Mesodermal cell (in vitro differentiated cells): Measurements from ENCODE around the gene GZMB.
"Not testable (repeated sequence)": the region's sequence is repeated elsewhere in the genome, so short reads cannot be mapped to it uniquely, and the experiment has no call there.

Source experiments
- H3K27ac ChIP-seq: 2 replicates; pipeline ENCODE4 v1.7.0; 2013; ENCODE audit warnings: mild to moderate bottlenecking, low read depth, low read length, moderate library complexity; ENCODE audit not compliant: severe bottlenecking
- H3K36me3 ChIP-seq: 2 replicates; pipeline ENCODE4 v1.7.1; 2013; ENCODE audit warnings: mild to moderate bottlenecking, low read length, moderate library complexity; ENCODE audit not compliant: control insufficient read depth, insufficient read depth
- H3K4me1 ChIP-seq: one replicate; pipeline ENCODE4 v1.7.1; 2013; ENCODE audit warnings: mild to moderate bottlenecking, low read length; ENCODE audit not compliant: insufficient read depth, control insufficient read depth, poor library complexity, severe bottlenecking
- H3K4me3 ChIP-seq: 2 replicates; pipeline ENCODE4 v1.7.0; 2013; ENCODE audit warnings: low read length, control low read depth, mild to moderate bottlenecking; ENCODE audit not compliant: insufficient read depth, poor library complexity, severe bottlenecking; ENCODE audit errors: extremely low read depth
- H3K9me3 ChIP-seq: 2 replicates; pipeline ENCODE4 v1.7.1; 2013; ENCODE audit warnings: mild to moderate bottlenecking, low read length, moderate library complexity; ENCODE audit not compliant: control insufficient read depth
- WGBS, 2 experiments: methylation state at CpG; one replicate each; pipeline ENCODE4 v1.1.5; 2013; ENCODE audit warnings: missing lambda C conversion rate in 2 of 2; ENCODE audit not compliant: insufficient coverage in 2 of 2; 5-methylcytosine and 5-hydroxymethylcytosine counted together

GZMB gene

DNA sequence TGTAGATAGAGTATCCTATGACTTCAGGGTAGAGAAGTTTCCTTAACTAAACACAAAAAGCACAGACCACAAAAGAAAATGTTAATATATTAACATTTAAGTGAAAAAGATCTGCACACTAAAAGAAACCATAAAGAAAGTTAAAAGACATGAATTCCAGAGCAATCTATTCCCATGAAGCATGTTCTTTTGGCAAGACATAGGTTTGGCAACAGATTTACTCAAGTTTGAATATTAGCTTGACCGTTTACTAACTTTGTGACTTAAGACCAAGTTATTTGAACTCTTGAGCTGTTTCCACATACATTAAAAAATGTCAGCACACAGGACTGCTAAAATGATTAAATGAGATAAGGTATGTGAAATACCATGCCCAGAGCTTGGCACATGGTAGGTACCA, 35.7 kb upstream of the GZMB start:
- Histone ChIP-seq H3K4me3 (no peak overlapping the region), H3K4me1 (no peaks in the 10 kb centered on the region), H3K36me3 (no peaks in the 10 kb centered on the region), H3K9me3 (no peaks in the 10 kb centered on the region), H3K27ac (no peak overlapping the region)
- WGBS, 2 experiments = 83 to 86% methylated on average over 1 of the region's 1 CpG

GRCh38 chr14:24665440-24665991, 31.5 kb upstream of the GZMB start:
- no peaks in the 10 kb centered on the region for H3K9me3 ChIP-seq
- no peak overlapping the region for H3K27ac ChIP-seq
- no peaks in the 10 kb centered on the region for H3K36me3 ChIP-seq
- H3K4me1 ChIP-seq = no peaks in the 10 kb centered on the region
- WGBS, 2 experiments = 77 to 93% methylated on average over 2 to 3 of the region's 4 CpGs
- no peak overlapping the region for H3K4me3 ChIP-seq

DNA sequence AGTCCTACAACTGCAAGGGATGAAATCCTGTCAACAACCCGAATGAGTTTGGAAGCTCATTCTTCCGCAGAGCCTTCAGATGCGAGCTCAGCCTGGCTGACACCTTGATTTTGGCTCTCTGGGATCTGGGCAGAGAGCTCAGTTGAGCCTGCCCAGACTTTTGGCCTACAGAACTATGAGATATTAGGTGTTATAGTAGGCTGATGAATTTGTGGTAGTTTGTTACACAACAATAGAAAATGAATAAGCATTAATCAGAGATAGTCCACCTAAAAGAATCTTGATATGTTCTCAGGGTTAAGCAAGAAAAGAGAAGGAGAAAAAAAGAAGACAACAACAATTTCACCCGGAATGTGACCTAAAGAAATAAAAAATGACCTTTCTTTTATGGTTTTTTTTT, 30.4 kb upstream of the GZMB start:
- Histone ChIP-seq H3K4me3 (no peak overlapping the region), H3K36me3 (no peaks in the 10 kb centered on the region), H3K9me3 (no peaks in the 10 kb centered on the region), H3K27ac (no peak overlapping the region), H3K4me1 (no peaks in the 10 kb centered on the region)
- 88 to 100% methylated on average over 3 of the region's 4 CpGs for WGBS, 2 experiments

- WGBS, 2 experiments = 80 to 90% methylated on average over 2 of the region's 5 CpGs
- Histone ChIP-seq H3K9me3 (no peaks in the 10 kb centered on the region), H3K36me3 (no peaks in the 10 kb centered on the region), H3K27ac (no peak overlapping the region), H3K4me3 (no peak overlapping the region), H3K4me1 (no peaks in the 10 kb centered on the region)
Measured at GRCh38 chr14:24662753-24663152, 28.8 kb upstream of the GZMB start.

DNA sequence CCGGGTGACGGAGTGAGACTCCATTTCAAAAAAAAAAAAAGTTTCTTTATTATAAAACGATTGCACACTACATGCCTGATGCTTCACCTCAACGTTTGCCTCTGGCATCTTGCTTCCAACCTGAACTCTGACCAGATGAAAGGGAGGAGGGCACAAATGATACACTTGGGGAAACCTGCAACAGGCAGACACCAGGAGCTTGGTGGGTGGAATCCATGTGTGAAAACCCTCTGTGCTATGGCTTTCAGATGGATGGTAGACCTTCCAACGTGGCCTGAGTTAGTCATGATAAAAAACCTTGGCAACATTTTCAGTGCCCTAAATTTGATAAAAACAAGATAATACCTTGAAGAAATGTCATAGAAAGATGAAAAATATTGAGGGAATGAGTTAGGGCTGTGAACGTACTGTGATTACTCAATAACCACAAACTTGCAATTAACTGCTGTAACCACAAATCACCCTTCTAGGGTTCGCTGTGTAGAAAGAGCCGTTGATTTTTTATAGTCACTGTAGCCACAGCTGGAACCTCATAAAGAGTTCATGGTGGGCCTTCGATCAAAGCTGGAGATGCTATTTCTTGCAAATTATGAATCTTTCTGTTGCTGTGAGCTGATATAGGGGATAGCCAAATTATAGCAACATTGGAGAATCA, 26.1 kb upstream of the GZMB start:
- Histone ChIP-seq H3K36me3 (no peaks in the 10 kb centered on the region), H3K9me3 (no peaks in the 10 kb centered on the region), H3K4me3 (no peak overlapping the region), H3K4me1 (no peaks in the 10 kb centered on the region), H3K27ac (no peak overlapping the region)
- WGBS, 2 experiments = 88 to 94% methylated on average over 3 to 5 of the region's 9 CpGs

- H3K36me3 ChIP-seq, H3K27ac ChIP-seq, H3K4me1 ChIP-seq, H3K4me3 ChIP-seq, H3K9me3 ChIP-seq: not testable (repeated sequence)
- no CpG with 5 or more reads among the region's 1 CpG for WGBS, 2 experiments
Measured at GRCh38 chr14:24648361-24648760, 14.4 kb upstream of the GZMB start.

DNA sequence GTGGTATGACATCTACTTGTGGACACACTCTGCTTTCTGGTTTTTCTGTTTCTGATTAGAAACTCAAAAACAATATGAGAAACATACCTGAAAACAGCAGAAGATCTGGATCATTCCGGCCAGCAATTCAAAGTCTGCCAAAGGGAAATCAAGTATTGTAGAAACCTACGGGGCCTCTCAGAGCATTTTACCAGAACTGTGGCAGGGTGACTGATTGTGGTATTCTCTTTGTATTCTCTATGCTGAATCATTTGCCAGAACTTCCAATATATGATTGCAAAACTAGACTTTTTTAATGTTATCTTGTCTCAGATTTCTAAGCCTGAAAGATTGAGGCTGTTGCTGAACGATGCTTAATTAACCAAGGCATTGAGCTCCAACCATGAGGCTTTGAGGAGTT, 5.9 kb upstream of the GZMB start:
- Histone ChIP-seq H3K27ac (no peak overlapping the region), H3K4me3 (no peak overlapping the region), H3K9me3 (no peaks in the 10 kb centered on the region), H3K4me1 (no peaks in the 10 kb centered on the region), H3K36me3 (no peaks in the 10 kb centered on the region)
- WGBS, 2 experiments = 100% methylated on average over 1 to 3 of the region's 3 CpGs

- H3K4me1 ChIP-seq = no peaks in the 10 kb centered on the region
Measured at GRCh38 chr14:24639270-24639669, 5.3 kb upstream of the GZMB start.

GRCh38 chr14:24633353-24633752, 637 bp downstream of the GZMB start:
- 93 to 100% methylated on average over 1 of the region's 1 CpG for WGBS, 2 experiments
- Histone ChIP-seq H3K27ac (no peak overlapping the region), H3K9me3 (no peaks in the 10 kb centered on the region), H3K4me3 (no peak overlapping the region), H3K36me3 (no peaks in the 10 kb centered on the region), H3K4me1 (no peaks in the 10 kb centered on the region)

More at GRCh38 chr14:24639270-24639669, 5.3 kb upstream of the GZMB start:
- H3K4me3 ChIP-seq = no peak overlapping the region
- 100% methylated on average over 1 of the region's 3 CpGs for WGBS, 2 experiments
- no peaks in the 10 kb centered on the region for H3K9me3 ChIP-seq
- H3K36me3 ChIP-seq = no peaks in the 10 kb centered on the region
- H3K27ac ChIP-seq = no peak overlapping the region

DNA sequence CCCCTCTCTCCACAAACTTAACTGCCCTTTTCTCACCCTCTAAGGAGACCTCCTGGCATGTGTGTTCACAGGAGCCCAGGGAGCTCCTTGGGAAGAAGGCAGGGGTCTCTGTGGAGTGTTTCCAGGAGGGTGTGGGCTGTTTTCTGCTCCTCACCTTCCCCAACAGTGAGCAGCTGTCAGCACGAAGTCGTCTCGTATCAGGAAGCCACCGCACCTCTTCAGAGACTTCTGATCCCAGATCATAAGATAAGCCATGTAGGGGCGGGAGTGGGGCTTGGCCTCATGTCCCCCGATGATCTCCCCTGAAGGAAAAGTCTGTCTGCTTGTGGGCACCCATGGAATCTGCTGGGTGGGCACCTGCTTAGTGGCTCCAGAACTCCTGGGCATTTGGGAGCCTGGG, 1.2 kb downstream of the GZMB start:
- H3K9me3 ChIP-seq = no peaks in the 10 kb centered on the region
- 65 to 73% methylated on average over 5 of the region's 6 CpGs for WGBS, 2 experiments
- H3K27ac ChIP-seq = no peak overlapping the region
- no peaks in the 10 kb centered on the region for H3K36me3 ChIP-seq
- H3K4me3 ChIP-seq = no peak overlapping the region
- no peaks in the 10 kb centered on the region for H3K4me1 ChIP-seq

GRCh38 chr14:24632336-24632735, 1.7 kb downstream of the GZMB start:
- Histone ChIP-seq H3K4me1 (no peaks in the 10 kb centered on the region), H3K27ac (no peak overlapping the region), H3K9me3 (no peaks in the 10 kb centered on the region), H3K36me3 (no peaks in the 10 kb centered on the region), H3K4me3 (no peak overlapping the region)
- WGBS, 2 experiments = 81 to 92% methylated on average over 3 to 4 of the region's 4 CpGs
